Kidney capillary endothelial cell (primary cell): Measurements from ENCODE around the gene MDFIC.

ENCODE experiments used
- DNase-seq: peaks from one replicate; pipeline ENCODE4 v3.0.0-alpha.2; 2018; ENCODE audit warnings: low spot score

MDFIC gene

DNA sequence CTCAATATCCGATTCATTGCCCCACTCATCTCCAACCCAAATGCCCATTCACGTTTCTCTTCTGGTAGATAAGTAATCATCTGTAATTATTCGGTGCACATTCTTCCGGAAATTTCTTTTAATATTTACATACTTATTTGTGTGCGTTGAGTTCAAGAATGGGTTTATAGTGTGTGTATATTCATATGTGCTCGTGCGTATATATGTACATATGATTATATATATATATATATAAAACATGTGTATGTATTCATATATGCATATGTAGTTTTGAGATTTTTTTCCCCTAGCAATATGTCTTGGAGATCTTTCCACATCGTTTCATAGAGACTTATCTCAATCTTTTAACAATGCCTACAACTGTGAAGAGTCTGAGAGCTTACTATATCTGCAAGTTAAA is 118.2 kb downstream of the MDFIC start:
- DNase-seq = no peak

DNA sequence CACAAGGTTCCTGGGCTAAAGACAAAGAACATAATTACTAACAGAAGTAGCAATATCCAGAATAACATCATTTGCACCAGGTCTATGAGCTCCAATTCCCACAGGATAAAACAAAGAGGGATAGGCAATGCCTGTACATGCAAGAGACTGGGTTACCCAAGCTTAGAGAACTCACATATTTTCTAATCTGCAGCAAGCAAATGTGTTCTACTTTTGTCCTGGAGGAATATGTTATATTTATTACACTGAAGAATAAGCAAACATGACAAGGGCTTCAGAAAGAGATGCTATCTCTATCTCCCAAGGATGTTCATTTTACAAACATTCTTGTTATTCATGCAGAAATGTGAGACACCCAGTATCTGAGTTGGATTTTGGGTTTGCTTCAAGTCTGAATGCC is 118.6 kb downstream of the MDFIC start:
- DNase-seq = no peak

GRCh38 chr7:115042596-115042995 is 120.7 kb downstream of the MDFIC start:
- no peak for DNase-seq

DNA sequence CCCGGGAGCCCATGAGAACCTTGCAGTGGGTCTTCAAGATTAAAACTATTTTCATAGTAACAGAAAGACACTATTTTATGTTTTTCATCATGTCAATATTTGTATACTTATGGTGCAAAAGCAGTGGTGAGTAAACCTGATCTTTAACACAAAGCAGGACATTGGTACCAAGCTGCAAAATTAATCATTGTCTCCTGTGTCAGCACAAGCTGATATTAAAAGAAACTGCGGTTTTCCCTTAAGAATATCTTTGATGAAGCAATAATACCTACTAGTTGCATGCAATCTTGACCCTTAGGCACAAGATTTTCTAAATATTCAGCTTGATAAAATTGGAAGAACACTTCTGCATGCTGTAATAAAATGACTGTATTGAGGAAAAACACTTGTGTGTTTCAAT is 121.7 kb downstream of the MDFIC start:
- no peak for DNase-seq

DNA sequence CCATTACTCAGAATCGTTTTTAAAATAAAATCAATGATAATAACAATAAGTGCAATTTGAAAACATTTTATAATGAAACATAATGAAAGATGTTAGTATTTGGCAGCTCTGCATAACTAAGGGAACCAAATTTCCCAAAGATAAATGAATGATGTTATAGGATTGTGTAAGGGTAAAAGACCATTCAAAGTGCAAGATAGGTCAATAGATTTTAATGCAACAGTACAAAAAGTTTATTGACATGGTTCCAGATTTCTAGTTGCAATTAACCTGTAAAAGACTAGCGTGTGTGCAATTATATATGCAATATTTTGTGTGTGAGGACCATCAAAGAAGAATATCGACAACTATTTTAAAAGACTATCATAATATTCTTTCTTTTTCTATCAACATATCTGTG is 122.3 kb downstream of the MDFIC start:
- no peak for DNase-seq

DNA sequence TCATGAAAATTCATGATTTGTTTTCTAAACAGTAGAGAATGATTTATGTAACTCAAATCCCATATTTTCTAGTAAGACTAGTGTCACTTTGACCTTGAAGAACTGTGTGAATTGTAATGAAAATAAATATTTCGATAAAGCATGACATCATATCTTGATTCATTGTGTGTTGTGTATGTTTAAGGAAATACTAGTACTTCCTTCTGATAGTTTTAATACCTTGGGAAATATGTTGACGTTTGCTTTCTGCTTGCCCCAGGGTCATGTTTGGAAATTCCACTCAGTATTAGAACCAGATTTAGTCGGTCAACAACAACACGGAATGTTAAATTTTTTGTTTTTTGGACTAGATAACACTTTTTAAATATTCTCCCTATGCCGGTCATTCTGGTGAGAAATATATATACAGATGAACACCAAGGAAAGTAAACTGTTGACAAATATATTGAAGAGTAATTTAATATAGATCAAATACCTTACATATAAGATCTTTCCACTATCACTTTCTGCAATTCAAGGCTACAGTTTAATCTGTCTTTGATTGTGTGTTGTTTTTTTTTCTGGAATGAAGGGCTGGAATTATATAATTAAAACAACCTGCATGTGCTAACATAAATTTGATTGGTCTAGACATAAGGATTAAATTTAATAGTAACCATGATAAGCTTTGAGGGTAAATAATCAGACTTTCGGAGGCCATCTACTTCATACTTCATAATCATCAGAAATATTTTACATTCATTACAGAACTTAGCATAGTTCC is 126.2 kb downstream of the MDFIC start:
- peak; percentile 8 for DNase-seq

GRCh38 chr7:115052706-115053105 is 130.8 kb downstream of the MDFIC start:
- DNase-seq = no peak

DNA sequence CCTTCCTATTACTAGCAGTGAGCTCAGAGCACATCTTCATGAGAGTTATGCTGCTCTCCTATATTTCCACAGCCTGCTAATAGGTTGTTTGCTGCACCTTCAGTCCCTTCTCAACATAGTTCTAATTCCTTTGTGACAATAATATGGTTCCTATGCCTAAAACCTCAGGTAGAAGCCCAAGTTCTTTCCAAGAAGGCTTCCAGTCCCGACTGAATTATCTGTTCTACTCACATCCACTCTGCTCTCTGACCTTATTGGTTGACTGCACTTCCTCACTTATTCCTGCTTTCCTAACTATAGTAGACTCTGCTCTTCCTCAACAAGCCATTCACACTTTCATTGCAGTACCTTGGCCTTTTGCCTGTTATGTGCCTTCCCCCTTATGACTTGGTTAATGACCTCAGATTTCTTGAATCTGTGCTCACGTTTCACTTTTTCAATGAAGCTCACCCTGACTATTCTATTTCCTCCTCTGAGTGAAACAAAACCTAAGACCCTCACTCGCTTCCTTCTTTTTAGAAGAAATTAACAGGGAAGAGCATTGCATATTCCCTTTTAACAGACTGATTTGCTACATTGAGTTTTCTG is 132.7 kb downstream of the MDFIC start:
- no peak for DNase-seq

GRCh38 chr7:115056019-115056418 is 134.1 kb downstream of the MDFIC start:
- no peak for DNase-seq

DNA sequence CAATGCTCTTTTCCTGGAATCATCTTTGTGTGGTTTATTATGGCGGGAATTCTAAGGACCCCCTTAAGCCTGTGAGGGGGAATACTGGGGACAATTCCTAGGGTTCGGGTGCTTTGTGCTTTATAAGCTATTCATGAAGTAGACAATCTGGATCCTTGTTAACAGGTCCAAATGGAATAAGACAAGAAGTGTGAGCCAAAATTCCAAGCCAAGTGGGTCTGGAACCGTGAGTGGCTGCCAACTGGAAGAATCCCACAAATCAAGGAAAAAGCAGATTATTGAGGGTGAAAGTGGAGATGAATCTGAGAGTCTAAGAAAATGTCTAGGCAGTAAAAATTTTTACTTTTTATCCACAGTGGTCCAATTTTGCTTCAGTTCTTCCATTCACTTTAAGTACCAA is 136.8 kb downstream of the MDFIC start:
- DNase-seq = no peak

GRCh38 chr7:115059321-115059720 is 137.4 kb downstream of the MDFIC start:
- no peak for DNase-seq

DNA sequence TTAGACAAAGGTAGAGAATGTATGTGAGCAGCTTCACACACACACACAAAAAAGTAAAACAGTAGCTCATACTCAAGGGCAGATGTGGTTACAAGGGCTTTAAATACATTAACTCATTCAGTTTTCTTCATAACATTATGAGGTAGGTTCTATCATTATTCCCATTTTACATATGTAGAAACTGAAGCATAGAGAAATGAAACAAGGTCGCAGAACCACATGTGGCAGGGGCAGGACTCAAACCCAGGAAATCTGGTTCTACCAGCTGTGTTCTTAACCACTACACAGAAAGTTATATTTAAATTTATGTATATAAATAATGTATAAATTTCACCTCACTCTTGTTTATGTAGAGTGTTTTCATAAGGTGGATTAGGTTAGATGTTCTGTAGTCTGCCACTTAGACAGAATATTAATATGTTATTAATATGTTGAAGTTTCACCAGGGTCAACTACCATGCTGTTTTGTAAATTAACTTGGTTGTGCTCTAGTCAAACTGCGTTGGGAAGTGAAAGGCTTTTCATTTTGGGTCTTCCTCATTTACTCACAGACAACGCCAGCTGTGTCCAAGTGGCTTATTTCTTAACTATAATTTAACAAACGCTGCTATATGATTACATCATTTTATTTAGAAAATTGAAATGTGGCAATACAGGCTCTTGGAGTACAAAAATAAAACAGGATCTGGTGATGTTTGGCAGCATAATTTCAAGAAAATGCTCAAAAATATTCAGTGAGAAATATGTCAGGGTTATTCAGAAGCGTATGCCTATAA is 138.4 kb downstream of the MDFIC start:
- no peak for DNase-seq

GRCh38 chr7:115066050-115066449 is 144.2 kb downstream of the MDFIC start:
- no peak for DNase-seq

DNA sequence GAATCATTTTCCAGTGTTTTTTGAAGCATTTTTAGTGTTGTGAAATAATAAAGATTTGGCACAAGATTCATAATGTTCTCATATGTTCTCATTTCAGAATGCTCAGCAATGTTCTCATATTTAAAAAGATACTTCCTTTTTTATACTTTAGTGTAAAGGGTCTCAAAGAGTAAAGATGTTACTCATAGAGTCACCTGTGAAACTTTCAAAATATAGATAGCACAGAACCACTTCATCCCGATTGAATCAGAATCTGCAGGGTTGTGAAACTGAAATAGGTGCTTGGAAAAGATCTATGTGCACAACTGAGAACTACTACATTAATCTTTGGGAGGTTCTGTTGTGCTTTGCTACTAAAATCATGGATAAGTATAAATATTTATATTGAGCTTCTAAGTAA is 144.7 kb downstream of the MDFIC start:
- DNase-seq = no peak

DNA sequence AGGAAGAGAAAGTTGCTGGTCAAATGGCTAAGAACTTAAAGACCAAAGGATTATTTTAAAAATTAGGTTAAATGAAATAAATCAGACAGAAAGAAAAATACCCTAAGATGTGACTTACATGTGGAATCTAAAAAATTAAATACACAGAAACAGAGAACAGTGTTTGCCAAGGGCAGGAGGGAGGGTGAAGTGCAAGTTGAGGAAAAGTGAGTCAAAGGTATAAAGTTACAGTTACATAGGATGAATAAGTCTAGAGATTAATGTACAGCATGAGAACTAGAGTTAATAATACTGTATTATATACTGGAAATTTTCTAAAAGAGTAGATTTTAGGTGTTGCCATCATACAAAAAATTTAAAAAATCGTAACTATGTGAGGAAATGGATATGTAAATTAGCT is 146.3 kb downstream of the MDFIC start:
- DNase-seq = no peak
